HL-60/S4 treated with phorbol 12-myristate 13-acetate at 8.2 ng/mL for 4 days and 3 days (cell line): Measurements from ENCODE around the gene SFXN4.
"Not testable (repeated sequence)": the region's sequence is repeated elsewhere in the genome, so short reads cannot be mapped to it uniquely, and the experiment has no call there.

Experiments used
- in situ Hi-C: fragments of 300-500 bp; cut with MboI; formaldehyde crosslinking; loops from 2 replicates; pipeline ENCODE4 v1.15.0; 2022; ENCODE audit warnings: low sequenced_read_pairs

The SFXN4 gene

GRCh38 chr10:119149157-119149556, 16.4 kb downstream of the SFXN4 start:
- in situ Hi-C loops, result no loop called here

DNA sequence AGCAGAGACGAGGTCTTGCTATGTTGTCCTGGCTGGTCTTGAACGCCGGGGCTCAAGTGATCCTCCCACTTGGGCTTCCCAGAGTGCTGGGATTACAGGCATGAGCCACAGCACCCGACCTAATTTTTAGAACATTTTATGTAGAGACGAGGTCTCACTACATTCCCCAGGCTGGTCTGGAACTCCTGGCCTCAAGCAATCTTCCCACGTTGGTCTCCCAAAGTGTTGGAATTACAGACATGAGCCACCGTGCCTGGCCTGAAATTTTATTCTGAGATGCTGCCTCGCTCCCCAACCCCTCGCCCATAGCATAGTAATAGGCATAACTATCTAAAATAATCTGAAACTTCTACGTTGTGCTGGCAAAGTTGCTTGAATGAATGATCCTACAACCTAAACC, 21.9 kb downstream of the SFXN4 start:
- in situ Hi-C loops, result no loop called here

- in situ Hi-C loops, result no loop called here
Measured at GRCh38 chr10:119140603-119141245, 24.8 kb downstream of the SFXN4 start.

DNA sequence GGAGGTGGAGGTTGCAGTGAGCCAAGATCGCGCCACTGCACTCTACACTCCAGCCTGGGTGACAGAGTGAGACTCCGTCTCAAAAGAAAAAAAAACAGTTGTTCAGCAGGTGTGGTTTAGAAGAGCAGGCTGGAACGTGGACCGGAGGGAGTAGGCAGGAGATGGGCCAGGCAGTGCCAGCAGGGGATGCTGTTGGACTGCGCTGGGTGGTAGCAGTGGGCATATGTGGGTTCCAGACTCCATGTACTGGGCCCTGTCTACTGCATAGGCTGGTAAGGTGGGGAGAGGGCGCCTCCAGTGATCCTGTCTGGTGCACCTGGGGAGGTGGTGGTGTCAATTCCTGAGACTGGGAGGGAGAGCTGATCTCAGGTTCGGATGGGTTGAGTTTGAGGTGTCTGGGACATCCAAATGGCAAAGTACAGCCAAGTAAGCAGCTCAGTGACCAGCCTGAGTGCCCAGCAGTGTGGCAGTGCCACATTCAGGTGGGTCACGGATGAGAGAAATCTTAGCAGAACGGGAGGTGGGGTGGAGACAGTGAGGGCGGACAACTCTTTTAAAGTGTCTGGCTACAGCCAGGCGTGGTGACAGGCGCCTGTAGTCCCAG, 25.9 kb downstream of the SFXN4 start:
- in situ Hi-C loops, result no loop called here

- in situ Hi-C loops, result no loop called here
Measured at GRCh38 chr10:119138346-119139306, 26.9 kb downstream of the SFXN4 start.

DNA sequence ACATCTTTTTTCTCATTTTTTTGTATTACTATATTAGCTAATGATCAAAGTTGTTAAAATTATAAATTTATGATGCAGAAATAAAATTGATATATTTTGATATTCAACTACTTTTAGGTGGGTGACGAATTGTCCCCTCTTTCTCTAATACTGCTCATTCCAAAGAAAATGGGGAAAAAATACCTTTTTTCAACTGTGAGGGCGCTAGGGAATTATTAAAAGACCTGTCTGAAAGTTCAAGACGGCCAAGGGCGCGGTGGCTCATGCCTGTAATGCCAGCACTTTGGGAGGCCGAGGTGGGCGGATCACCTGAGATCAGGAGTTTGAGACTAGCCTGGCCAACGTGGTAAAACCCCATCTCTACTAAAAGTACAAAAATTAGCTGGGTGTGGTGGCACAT, 27.6 kb downstream of the SFXN4 start:
- in situ Hi-C loops, result not testable (repeated sequence)

DNA sequence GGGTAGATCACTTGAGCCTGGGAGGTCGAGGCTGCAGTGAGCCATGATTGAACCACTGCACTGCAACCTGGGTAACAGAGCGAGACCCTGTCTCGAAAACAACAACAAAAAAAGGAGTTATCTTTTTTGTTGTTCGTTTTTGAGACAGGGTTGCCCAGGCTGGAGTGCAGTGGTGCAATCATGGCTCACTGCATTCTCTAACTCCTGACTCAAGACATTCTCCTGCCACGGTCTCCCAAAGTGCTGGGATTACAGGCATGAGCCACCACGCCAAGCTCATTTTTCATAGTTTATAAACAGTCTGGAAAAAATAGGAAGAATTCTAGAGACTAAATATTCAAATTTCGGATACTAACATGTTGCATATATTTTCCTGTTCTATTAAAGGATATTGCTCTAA, 29.4 kb downstream of the SFXN4 start:
- in situ Hi-C loops, result no loop called here

DNA sequence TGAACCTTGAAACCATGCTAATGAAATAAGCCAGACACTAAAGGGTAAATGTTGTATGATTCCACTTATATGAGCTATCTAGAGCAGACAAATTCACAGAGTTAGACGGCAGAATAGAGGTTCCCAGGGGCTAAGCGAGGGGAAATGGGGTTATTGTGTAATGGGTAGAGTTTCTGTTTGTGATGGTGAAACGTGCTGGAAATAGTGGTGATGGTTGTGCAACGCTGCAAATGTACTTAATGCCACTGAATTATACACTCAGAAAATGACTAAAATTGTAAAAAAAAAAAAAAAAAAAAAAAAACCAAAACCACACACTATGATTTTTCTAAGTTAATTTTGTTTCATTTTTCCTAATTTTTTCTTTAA, 30.0 kb downstream of the SFXN4 start:
- in situ Hi-C loops, result no loop called here

GRCh38 chr10:119133949-119134348, 31.6 kb downstream of the SFXN4 start:
- in situ Hi-C loops, result no loop called here

DNA sequence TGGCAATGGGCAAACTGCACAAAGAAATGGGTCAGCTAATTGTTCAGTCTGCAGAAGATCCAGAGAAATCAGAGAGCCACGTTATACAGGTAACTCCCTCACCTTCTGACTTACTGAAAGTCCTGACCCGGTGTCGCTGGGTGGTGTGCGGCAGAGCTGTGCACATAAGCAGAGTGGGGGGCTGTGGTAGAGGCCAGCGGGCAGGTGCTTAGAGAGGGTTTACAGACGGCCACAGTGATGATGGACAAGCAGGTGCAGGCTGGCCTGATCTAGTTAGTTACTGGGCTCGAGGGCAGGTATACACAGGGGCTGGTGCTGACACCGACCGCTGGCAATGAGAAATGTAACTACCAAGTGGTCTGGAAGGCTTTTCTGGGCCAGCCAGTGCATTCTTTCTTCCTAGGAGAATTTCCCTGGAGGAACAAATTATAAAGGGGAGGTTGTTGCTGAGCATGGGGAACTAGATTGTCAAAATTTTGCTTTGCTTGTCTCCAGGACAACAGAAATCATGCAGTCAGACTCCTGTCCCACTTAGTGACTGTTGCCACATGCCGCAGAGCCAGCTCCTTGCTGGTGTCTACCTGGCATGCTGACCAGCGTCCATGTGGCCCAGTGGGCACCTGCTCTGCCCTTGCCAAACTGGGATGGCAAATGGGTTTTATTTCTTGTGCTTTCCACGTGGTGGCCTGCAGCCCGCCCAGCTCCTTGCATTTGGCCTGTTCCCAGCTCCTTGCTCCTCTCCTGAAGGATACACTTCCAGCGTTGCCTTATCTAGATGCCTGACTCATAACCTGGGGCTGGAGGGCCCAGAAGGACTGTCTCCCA, 32.8 kb downstream of the SFXN4 start:
- in situ Hi-C loops, result no loop called here

DNA sequence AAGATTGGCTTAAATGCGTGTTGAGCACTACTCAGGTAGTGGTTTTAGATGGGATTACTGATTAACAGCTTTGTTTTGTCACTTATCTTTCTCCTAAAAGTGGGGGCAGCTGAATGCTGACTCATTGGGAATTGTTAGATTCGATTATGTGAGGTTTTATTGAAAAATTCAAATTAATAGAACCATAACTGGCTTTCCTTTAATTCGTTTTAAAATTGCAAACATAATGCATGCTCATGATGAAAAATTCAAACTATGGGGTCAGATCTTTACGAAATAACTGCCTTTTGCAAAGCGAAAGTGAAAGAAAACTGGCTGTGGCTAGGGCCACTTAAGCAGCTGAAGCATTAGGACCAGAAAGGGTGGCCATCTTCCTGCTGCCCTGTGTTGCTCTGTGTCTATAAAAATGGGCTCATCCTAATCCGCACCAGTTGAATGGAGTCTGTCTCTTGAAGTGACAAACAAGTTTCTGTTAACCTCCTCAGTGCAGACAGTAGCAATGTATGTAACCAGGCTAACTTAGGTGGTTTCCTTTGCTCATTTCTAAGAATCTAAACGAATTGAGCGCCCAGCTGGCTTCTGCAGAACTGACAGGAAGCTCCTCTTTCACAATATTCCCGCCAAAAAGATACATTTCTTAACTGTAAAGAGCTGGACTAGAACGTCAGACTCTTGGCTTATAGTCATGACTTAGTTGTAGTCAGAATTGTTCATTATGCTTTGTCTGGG, 33.8 kb downstream of the SFXN4 start:
- in situ Hi-C loops, result no loop called here

- in situ Hi-C loops, result no loop called here
Measured at GRCh38 chr10:119129721-119130120, 35.8 kb downstream of the SFXN4 start.

GRCh38 chr10:119125942-119126341, 39.6 kb downstream of the SFXN4 start:
- in situ Hi-C loops, result no loop called here

GRCh38 chr10:119120875-119121274, 44.6 kb downstream of the SFXN4 start:
- in situ Hi-C loops, result no loop called here

GRCh38 chr10:119120413-119120867, 45.1 kb downstream of the SFXN4 start:
- in situ Hi-C loops, result no loop called here

DNA sequence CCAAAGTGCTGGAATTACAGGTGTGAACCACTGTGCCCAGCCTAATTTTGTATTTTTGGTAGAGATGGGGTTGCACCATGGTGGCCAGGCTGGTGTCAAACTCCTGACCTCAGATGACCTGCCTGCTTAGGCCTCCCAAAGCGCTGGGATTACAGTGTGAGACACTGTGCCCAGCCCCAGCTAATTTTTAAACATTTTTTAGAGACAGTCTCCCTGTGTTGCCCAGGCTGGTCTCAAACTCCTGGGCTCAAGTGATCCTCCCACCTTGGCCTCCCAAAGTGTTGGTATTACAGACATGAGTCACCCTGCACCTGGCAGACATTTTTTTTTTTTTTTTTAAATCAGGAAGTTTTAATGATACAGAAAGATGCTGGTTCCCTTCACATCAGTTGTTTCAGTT, 46.1 kb downstream of the SFXN4 start:
- in situ Hi-C loops, result no loop called here

DNA sequence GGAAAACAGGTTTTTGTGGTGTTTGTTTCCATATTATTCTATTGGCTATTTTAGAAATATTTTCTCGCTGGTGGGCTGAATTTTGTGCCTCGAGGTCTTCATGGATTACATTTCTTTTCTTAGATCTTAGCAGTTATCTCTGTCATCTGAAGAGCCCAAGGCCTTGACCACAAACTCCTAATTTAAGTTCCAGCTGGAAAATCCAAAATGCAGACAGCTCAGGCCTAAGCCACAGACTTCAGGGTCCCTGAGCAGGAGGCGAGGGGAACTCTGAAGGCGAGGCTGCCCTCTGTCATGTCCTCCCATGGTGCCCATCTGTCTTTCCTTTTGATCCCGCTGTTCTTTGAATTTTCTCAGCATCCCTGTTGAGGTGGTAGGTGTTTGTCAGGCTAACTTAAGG, 47.3 kb downstream of the SFXN4 start:
- in situ Hi-C loops, result no loop called here

DNA sequence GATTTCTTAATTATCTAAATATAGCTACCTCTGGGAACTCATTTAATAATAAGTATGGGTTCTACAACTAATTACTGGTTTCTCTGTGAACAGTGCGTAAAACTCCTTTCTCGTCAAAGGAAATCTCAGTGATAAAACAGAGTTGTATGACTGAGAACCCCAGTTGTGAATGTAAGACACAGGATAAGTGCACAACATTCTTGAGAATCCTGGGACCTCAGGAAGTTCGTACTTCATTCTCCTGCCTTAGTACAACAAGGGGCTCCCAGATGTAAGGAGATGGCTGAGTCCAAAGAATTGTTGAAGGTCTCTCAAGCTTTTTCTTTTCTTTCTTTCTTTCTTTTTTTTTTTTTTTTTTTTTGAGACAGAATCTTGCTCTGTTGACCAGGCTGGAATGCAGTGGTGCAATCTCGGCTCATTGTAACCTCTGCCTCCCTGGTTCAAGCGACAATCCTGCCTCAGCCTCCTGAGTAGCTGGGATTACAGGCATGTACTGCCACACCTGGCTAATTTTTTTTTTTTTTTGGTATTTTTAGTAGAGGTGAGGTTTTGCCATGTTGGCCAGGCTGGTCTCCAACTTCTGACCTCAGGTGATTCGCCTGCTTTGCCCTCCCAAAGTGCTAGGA, 49.1 kb downstream of the SFXN4 start:
- in situ Hi-C loops, result no loop called here

- in situ Hi-C loops, result no loop called here
Measured at GRCh38 chr10:119115926-119116325, 49.6 kb downstream of the SFXN4 start.
